Sigmoid colon (tissue), 4 donors: Measurements from ENCODE around the gene TATDN2.

Experiments used
- CTCF ChIP-seq, 4 experiments: fragments of 450-650 bp in 3 of 4; fragments of 200-600 bp in 1 of 4; IDR thresholded peaks; one replicate each; pipeline ENCODE4 v1.5.1; 2016 to 2019; ENCODE audit warnings: antibody characterized with exemption in 4 of 4, mild to moderate bottlenecking in 3 of 4, moderate library complexity in 2 of 4
- EP300 ChIP-seq, 4 donors: sonication (generic); formaldehyde crosslinking; IDR thresholded peaks; one replicate each; pipeline ENCODE4 v1.6.1; 2017; ENCODE audit warnings: antibody characterized with exemption in 4 of 4
- POLR2A ChIP-seq, 2 donors: fragments of 450-650 bp; IDR thresholded peaks; one replicate each; pipeline ENCODE4 v1.6.1; 2016; ENCODE audit warnings: antibody characterized with exemption in 2 of 2, mild to moderate bottlenecking in 2 of 2, moderate library complexity in 2 of 2
- POLR2AphosphoS5 ChIP-seq, 4 donors: sonication (generic); formaldehyde crosslinking; IDR thresholded peaks; one replicate each; pipeline ENCODE4 v1.6.1; 2017; ENCODE audit warnings: antibody characterized with exemption in 4 of 4

GRCh38 chr3:10330319-10330718 is 82.1 kb downstream of the TATDN2 start:
- no peak for TF ChIP-seq POLR2A (IDR thresholded peaks at IDR 0.05)
- TF ChIP-seq CTCF (IDR thresholded peaks at IDR 0.05), result no peak
- TF ChIP-seq POLR2AphosphoS5 (IDR thresholded peaks at IDR 0.05), result no peak
- no peak for TF ChIP-seq EP300 (IDR thresholded peaks at IDR 0.05)
